ENCODE results near the gene TUBA4A. TPM values are rescaled to one million over a fixed set of nuclear protein-coding genes. Genes with fewer than 3 reads are reported as not detected.

TUBA4A gene
- total and polyA plus RNA-seq, 2 of the 4 experiments (the other 2 are of a cell fraction): 21.9 to 35.6 TPM

- in situ Hi-C loops (cut with MboI; ENCODE audit: low sequenced_read_pairs) (no loop called here), dilution Hi-C loops (cut with HindIII; ENCODE audit: low sequenced_read_pairs, unreplicated experiment) (no loop called here), intact Hi-C loops (cut with micrococcal nuclease) (no loop called here)
- H3K4me3 ChIP-seq (ENCODE audit: insufficient read depth, low read depth, low read length): no peak overlapping the region
- ATAC-seq (ENCODE audit: low read depth) (no peak), DNase-seq (no peak)
- no peak overlapping the region for H3K18ac ChIP-seq (ENCODE audit: low read depth, low read length)
- H2BK120ac ChIP-seq (ENCODE audit: low read depth, low read length): no peak overlapping the region
- H2AK9ac ChIP-seq (replicated peaks; ENCODE audit: low read depth, low read length, poor library complexity): no peak overlapping the region
- WGBS, 2 experiments (ENCODE audit: extremely low coverage in 2 of 2, insufficient read length in 1 of 2): 86% methylated on average over 6 of the region's 6 CpGs; no CpG with 5 or more reads in 1 of the 2 experiments
- no peak overlapping the region for H2BK15ac ChIP-seq (ENCODE audit: low read depth, low read length)
- peaks cover 8 to 28% of the 10 kb centered on the region in 2 experiments; a peak in 3 of 4 replicates for H3K79me1 ChIP-seq (ENCODE audit: low read depth in 1 of 2, low read length in 2 of 2)
- no TSS peak for BruUV-seq (replicated peaks)
- no peak overlapping the region for H3K23ac ChIP-seq (ENCODE audit: low read depth, low read length)
- ChIA-PET POLR2A (ENCODE audit: unreplicated experiment) (interaction anchor here (0.6 kb wide), 1 partner anchor 453 kb away, joined by 3 read pairs; no protein-coding TSS in a partner anchor), CTCF (no interaction called here)
- no peak overlapping the region; the same call in 1 of the 2 replicates for H2BK20ac ChIP-seq (ENCODE audit: low read depth, low read length)
- no peak overlapping the region for H3K14ac ChIP-seq (replicated peaks; ENCODE audit: low read depth, low read length)
- H2AFZ ChIP-seq (replicated peaks; ENCODE audit: low read length, poor library complexity): peak overlapping the region; percentile 5
- peaks cover 6% of the 10 kb centered on the region for H3K9me1 ChIP-seq (ENCODE audit: insufficient read depth, low read length)
- peaks cover 5% of the 10 kb centered on the region; the same call in 1 of the 2 replicates for H3K4me1 ChIP-seq (ENCODE audit: control insufficient read depth, insufficient read depth, low read length)
- peak overlapping the region; percentile 8; the same call in 1 of the 2 replicates for H3K4ac ChIP-seq (ENCODE audit: low read depth, low read length)
- H2AK5ac ChIP-seq (ENCODE audit: low read depth, low read length): peak overlapping the region; percentile 64; the same call in 1 of the 2 replicates
- TF ChIP-seq, protein P1, sequence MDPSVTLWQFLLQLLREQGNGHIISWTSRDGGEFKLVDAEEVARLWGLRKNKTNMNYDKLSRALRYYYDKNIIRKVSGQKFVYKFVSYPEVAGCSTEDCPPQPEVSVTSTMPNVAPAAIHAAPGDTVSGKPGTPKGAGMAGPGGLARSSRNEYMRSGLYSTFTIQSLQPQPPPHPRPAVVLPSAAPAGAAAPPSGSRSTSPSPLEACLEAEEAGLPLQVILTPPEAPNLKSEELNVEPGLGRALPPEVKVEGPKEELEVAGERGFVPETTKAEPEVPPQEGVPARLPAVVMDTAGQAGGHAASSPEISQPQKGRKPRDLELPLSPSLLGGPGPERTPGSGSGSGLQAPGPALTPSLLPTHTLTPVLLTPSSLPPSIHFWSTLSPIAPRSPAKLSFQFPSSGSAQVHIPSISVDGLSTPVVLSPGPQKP (IDR thresholded peaks at IDR 0.05; ENCODE audit: borderline replicate concordance, low read depth, low read length): no peak
- TF ChIP-seq FOS (IDR thresholded peaks at IDR 0.05; ENCODE audit: low read depth, low read length): no peak
- TF ChIP-seq BHLHE40 (IDR thresholded peaks at IDR 0.05; ENCODE audit: low read depth, low read length): no peak
- TF ChIP-seq CEBPB (IDR thresholded peaks at IDR 0.05; ENCODE audit: low read depth, low read length): no peak
- TF ChIP-seq CTCF (conservative IDR thresholded peaks at IDR 0.05; ENCODE audit: low read depth, low read length): no peak
- no peak for TF ChIP-seq CHD1 (IDR thresholded peaks at IDR 0.05; ENCODE audit: low read depth, low read length)
- no peak for TF ChIP-seq RFX5 (IDR thresholded peaks at IDR 0.05; ENCODE audit: low read depth, low read length)
- no peak for TF ChIP-seq USF2 (IDR thresholded peaks at IDR 0.05; ENCODE audit: low read depth, low read length)
- TF ChIP-seq RCOR1 (IDR thresholded peaks at IDR 0.05; ENCODE audit: insufficient replicate concordance, low read length): no peak
- no peak for TF ChIP-seq RAD21 (IDR thresholded peaks at IDR 0.05; ENCODE audit: low read length)
- H3K56ac ChIP-seq (ENCODE audit: extremely low read depth, insufficient read depth, low read length): no peak overlapping the region
- no peaks in the 10 kb centered on the region for H3K27me3 ChIP-seq (ENCODE audit: control insufficient read depth, insufficient read depth, low read length)
- H3K9me3 ChIP-seq (ENCODE audit: control insufficient read depth, insufficient read depth, low read length): no peaks in the 10 kb centered on the region
- no peak overlapping the region for H4K5ac ChIP-seq (ENCODE audit: low read depth, low read length)
- H3K9ac ChIP-seq (ENCODE audit: low read depth, low read length): no peak overlapping the region
- H3K36me3 ChIP-seq (ENCODE audit: control insufficient read depth, insufficient read depth, low read length): peaks cover 48% of the 10 kb centered on the region
- H2BK5ac ChIP-seq (ENCODE audit: low read depth, low read length, poor library complexity, severe bottlenecking): no peak overlapping the region
- no peak overlapping the region for H4K8ac ChIP-seq (ENCODE audit: low read depth in 2 of 2, low read length in 2 of 2)
- H3K27ac ChIP-seq (ENCODE audit: insufficient read depth, low read length): no peak overlapping the region
- H4K20me1 ChIP-seq (ENCODE audit: insufficient read depth, low read length): peaks cover 11% of the 10 kb centered on the region
- H4K91ac ChIP-seq (ENCODE audit: insufficient read depth, low read depth, low read length): 0 out of 2 replicates have a peak overlapping the region, but pooled peaks have one; percentile 14
- no peak overlapping the region for H3K4me2 ChIP-seq (ENCODE audit: low read depth, low read length)
Measured at GRCh38 chr2:219216535-219216915, 37.2 kb downstream of the TUBA4A start.

Measured in IMR-90 (cell line).